Measurements from ENCODE around the gene RFTN1. TPM values are rescaled to one million over a fixed set of nuclear protein-coding genes. Genes with fewer than 3 reads are reported as not detected.

Gene RFTN1
- total RNA-seq, 1 donor from 2014 or later = 0.92 TPM

GRCh38 chr3:16507578-16508242, 5.8 kb downstream of the RFTN1 start:
- no peak for DNase-seq (ENCODE audit: low spot score)
- peaks cover 9% of the 10 kb centered on the region for H3F3A ChIP-seq (ENCODE audit: low read depth)
- no peak overlapping the region for H3K27ac ChIP-seq
- H4K20me1 ChIP-seq (ENCODE audit: low read depth) = no peaks in the 10 kb centered on the region
- no peaks in the 10 kb centered on the region for H3K36me3 ChIP-seq
- no peak overlapping the region for H2AFZ ChIP-seq (replicated peaks)
- H3K9me3 ChIP-seq (ENCODE audit: low read depth) = no peaks in the 10 kb centered on the region
- TF ChIP-seq CTCF (IDR thresholded peaks at IDR 0.05) (no peak), EZH2 (IDR thresholded peaks at IDR 0.05) (no peak), EZH2phosphoT487 (IDR thresholded peaks at IDR 0.05) (no peak)
- H3K4me1 Mint-ChIP-seq = peaks cover 18% of the 10 kb centered on the region
- peaks cover 13% of the 10 kb centered on the region for H3K27me3 Mint-ChIP-seq (ENCODE audit: insufficient read depth, low read depth)
- no peak overlapping the region for H3K9ac ChIP-seq
- H3K27me3 ChIP-seq = peaks cover 31% of the 10 kb centered on the region
- H3K4me1 ChIP-seq = peaks cover 8% of the 10 kb centered on the region
- no peaks in the 10 kb centered on the region for H3K36me3 Mint-ChIP-seq
- H3K9me3 Mint-ChIP-seq = peaks cover 3% of the 10 kb centered on the region
- no peak overlapping the region for H3K4me2 ChIP-seq
- no peak overlapping the region for H3K27ac Mint-ChIP-seq
- no peaks in the 10 kb centered on the region for H3K79me2 ChIP-seq (ENCODE audit: low read depth)
- no peak overlapping the region for H3K4me3 ChIP-seq
- peak overlapping the region; percentile 6 for H3K4me3 Mint-ChIP-seq

- Mint-ChIP-seq H3K27me3 (ENCODE audit: insufficient read depth, low read depth) (peaks cover 11% of the 10 kb centered on the region), H3K4me1 (peaks cover 15% of the 10 kb centered on the region), H3K9me3 (peaks cover 3% of the 10 kb centered on the region), H3K27ac (no peak overlapping the region), H3K4me3 (no peak overlapping the region), H3K36me3 (no peaks in the 10 kb centered on the region)
- Histone ChIP-seq H3K27me3 (peaks cover 25% of the 10 kb centered on the region), H3K36me3 (no peaks in the 10 kb centered on the region), H3K4me3 (no peak overlapping the region), H3K4me2 (no peak overlapping the region), H3F3A (ENCODE audit: low read depth) (peaks cover 5% of the 10 kb centered on the region), H4K20me1 (ENCODE audit: low read depth) (no peaks in the 10 kb centered on the region), H3K9me3 (ENCODE audit: low read depth) (no peaks in the 10 kb centered on the region), H3K4me1 (peaks cover 5% of the 10 kb centered on the region), H3K79me2 (ENCODE audit: low read depth) (no peaks in the 10 kb centered on the region), H2AFZ (replicated peaks) (no peak overlapping the region), H3K9ac (no peak overlapping the region), H3K27ac (no peak overlapping the region)
- no peak for DNase-seq (ENCODE audit: low spot score)
- no peak for TF ChIP-seq CTCF (IDR thresholded peaks at IDR 0.05)
- TF ChIP-seq EZH2phosphoT487 (IDR thresholded peaks at IDR 0.05) = no peak
- no peak for TF ChIP-seq EZH2 (IDR thresholded peaks at IDR 0.05)
Observed at GRCh38 chr3:16506884-16507577, 6.5 kb downstream of the RFTN1 start.

GRCh38 chr3:16506451-16506850, 7.0 kb downstream of the RFTN1 start:
- H3K9me3 Mint-ChIP-seq = peaks cover 3% of the 10 kb centered on the region
- Histone ChIP-seq H3K27me3 (peaks cover 19% of the 10 kb centered on the region), H3K9me3 (ENCODE audit: low read depth) (no peaks in the 10 kb centered on the region), H3F3A (ENCODE audit: low read depth) (no peaks in the 10 kb centered on the region), H3K27ac (no peak overlapping the region), H3K4me3 (no peak overlapping the region), H4K20me1 (ENCODE audit: low read depth) (no peaks in the 10 kb centered on the region), H3K79me2 (ENCODE audit: low read depth) (no peaks in the 10 kb centered on the region), H3K4me1 (peaks cover 5% of the 10 kb centered on the region), H3K36me3 (no peaks in the 10 kb centered on the region), H2AFZ (replicated peaks) (no peak overlapping the region), H3K4me2 (no peak overlapping the region), H3K9ac (no peak overlapping the region)
- H3K27me3 Mint-ChIP-seq (ENCODE audit: insufficient read depth, low read depth) = peaks cover 5% of the 10 kb centered on the region
- TF ChIP-seq EZH2phosphoT487 (IDR thresholded peaks at IDR 0.05) = no peak
- TF ChIP-seq EZH2 (IDR thresholded peaks at IDR 0.05) = no peak
- no peak for TF ChIP-seq CTCF (IDR thresholded peaks at IDR 0.05)
- H3K27ac Mint-ChIP-seq = no peak overlapping the region
- no peak overlapping the region for H3K4me3 Mint-ChIP-seq
- DNase-seq (ENCODE audit: low spot score) = no peak
- H3K4me1 Mint-ChIP-seq = peaks cover 9% of the 10 kb centered on the region
- no peaks in the 10 kb centered on the region for H3K36me3 Mint-ChIP-seq
